ENCODE data around the gene CALD1. TPM values are rescaled to one million over a fixed set of nuclear protein-coding genes. Genes with fewer than 3 reads are reported as not detected.
A peak's percentile ranks its signal among the peaks of the same experiment; 100 is the strongest.

The CALD1 gene
- total and polyA plus RNA-seq, 8 donors, result 146 to 1,007 (median 302) TPM

DNA sequence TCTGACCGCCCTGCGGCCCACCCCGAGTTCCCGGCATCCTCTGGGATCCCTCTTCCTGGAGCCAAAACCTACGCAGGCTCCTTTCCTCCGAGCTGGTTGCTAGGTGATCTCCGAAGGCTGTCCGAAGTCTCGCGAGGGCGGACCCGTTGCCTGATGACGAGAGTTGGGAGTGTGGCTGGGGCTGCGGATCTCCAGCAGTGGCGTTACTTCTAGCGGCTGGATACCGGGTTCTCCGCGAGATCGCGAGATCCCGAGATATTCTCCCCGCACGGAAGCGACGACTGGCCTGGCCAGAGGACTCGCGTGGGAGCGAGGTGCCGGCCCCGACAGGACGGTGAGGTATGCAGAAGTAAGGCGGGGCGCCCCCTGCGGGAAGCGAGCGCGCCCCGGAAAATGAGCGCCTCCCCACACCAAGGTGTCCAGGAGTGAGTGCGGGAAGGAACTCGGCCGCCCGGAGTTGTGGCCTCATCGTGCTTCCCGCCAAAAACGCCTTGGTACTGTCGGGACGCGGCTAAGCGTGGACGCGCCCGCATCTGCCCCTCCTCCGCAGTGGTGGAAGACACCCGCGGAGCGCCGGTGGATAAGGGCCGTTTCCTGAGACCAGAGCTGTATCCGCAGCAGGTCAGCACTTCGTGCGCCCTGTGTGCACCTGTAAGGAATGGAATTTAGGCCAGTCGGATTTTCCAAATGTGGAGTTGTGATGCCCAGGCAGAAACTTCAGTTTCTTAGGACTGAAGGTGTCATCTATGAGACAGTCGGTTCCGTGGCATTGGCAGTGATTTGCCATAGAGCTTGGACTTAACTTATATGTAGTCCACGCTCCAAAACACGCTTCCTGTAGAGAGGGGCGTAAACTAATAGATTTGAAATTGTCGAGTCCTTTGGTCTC, 207.2 kb downstream of the CALD1 start, which contains the start of gene AGBL3:
Gene AGBL3, plus strand, starts transcription at position 146 of the 889 bp plus-strand sequence. CDS start 1,426 bp downstream, outside the sequence.
- WGBS, 5 donors, result 0 to 1% (median 0%) methylated on average over 36 to 70 of the region's 70 CpGs
- intact Hi-C loops (cut with DNase I; ENCODE audit: low total_unique reads), result no loop called here
- TF ChIP-seq POLR2A (IDR thresholded peaks at IDR 0.05), result peak in 1 of 4 donors; percentile 31
- TF ChIP-seq EP300 (IDR thresholded peaks at IDR 0.05), result no peak
- peak; percentile 41 to 80 (median 48) for TF ChIP-seq POLR2AphosphoS5 (IDR thresholded peaks at IDR 0.05)
- TF ChIP-seq, protein P1, sequence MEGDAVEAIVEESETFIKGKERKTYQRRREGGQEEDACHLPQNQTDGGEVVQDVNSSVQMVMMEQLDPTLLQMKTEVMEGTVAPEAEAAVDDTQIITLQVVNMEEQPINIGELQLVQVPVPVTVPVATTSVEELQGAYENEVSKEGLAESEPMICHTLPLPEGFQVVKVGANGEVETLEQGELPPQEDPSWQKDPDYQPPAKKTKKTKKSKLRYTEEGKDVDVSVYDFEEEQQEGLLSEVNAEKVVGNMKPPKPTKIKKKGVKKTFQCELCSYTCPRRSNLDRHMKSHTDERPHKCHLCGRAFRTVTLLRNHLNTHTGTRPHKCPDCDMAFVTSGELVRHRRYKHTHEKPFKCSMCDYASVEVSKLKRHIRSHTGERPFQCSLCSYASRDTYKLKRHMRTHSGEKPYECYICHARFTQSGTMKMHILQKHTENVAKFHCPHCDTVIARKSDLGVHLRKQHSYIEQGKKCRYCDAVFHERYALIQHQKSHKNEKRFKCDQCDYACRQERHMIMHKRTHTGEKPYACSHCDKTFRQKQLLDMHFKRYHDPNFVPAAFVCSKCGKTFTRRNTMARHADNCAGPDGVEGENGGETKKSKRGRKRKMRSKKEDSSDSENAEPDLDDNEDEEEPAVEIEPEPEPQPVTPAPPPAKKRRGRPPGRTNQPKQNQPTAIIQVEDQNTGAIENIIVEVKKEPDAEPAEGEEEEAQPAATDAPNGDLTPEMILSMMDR (IDR thresholded peaks at IDR 0.05), result peak in 5 of 7 experiments; percentile 31 to 70 (median 52)
- H3K9me3 ChIP-seq, result no peaks in the 10 kb centered on the region
- no peaks in the 10 kb centered on the region for H3K27me3 ChIP-seq
- peak; percentile 95 to 99 for DNase-seq
- peak within 1 kb of the TSS; percentile 86 to 96 (median 94) for H3K27ac ChIP-seq
- H3K4me3 ChIP-seq, result peak within 1 kb of the TSS; percentile 60 to 76 (median 70)
- peaks cover 16 to 48% (median 37%) of the 10 kb centered on the region in 4 donors for H3K4me1 ChIP-seq
- H3K36me3 ChIP-seq, result peaks cover 0 to 3% (median 0%) of the 10 kb centered on the region in 4 donors

DNA sequence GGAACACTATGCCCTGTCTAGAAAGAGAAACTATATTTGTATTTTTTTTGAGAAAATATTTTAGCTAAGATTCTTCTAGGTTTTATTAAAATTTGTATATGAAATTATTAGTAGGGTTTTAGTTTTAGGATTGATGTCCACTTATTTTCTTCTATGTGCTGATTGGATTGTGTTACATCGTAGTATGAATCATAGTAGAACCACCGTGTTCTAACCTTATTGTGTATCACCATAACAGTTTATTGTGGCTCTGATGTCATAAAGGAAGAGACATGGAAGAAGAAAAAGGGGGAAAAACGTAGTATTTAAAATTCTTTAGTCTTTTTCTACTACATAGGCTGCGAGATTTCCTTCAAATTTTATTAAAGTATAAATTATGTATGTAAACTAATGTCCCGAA, 208.7 kb downstream of the CALD1 start:
- intact Hi-C loops (cut with DNase I; ENCODE audit: low total_unique reads), result no loop called here
- Histone ChIP-seq H3K36me3 (peaks cover 0 to 3% (median 0%) of the 10 kb centered on the region in 4 donors), H3K4me1 (peaks cover 30 to 64% (median 52%) of the 10 kb centered on the region in 4 donors), H3K27ac (peak overlapping the region in 3 of 5 donors; percentile 5 to 23 (median 11)), H3K9me3 (no peaks in the 10 kb centered on the region), H3K4me3 (peak overlapping the region in 2 of 4 donors; percentile 65 to 74), H3K27me3 (no peaks in the 10 kb centered on the region)
- TF ChIP-seq POLR2A (IDR thresholded peaks at IDR 0.05) (no peak), POLR2AphosphoS5 (IDR thresholded peaks at IDR 0.05) (no peak), EP300 (IDR thresholded peaks at IDR 0.05) (no peak)
- TF ChIP-seq, protein P1 (IDR thresholded peaks at IDR 0.05), result no peak
- DNase-seq, result no peak
- WGBS, 5 donors, result 70 to 86% (median 77%) methylated on average over 5 of the region's 5 CpGs

DNA sequence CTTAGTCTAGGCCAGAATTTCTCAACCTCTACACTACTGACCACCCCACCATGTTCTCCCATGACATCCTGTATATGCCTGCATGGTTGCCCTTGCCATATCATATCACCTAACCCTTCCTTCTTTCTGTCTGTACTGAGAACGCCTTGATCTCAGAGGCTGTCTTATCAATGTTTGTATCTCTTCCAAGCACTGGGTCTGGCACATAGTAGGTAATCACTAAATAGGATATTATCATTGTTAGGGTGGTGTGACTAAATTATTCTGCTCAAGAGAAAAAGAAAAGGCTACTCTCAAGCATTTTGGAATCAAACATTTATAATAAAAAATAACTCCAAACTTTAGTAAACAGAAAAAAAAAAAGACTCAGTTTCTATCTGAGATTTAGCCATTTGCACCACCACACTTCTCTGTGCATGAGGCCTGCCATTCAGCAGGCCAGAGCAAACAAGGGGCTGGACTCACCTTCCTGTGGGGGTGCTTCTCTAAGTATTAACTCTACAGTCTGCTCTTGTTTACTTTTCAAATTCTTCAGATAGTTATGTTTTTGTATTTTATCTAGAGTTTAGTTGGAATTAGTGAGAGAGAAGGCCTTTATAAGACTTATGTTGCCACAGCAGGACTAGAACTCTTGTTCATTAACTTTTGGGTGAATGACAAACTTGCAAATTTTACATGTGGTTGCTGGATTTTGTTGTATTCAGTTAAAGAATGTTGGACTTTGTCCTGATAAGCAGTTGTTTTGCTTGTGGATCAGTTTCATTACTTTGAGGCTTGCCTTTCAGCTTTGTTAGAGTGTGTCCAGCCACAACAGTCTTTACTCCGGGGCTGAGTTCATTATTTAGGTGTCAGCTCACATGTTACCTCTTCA, 212.3 kb downstream of the CALD1 start:
- Histone ChIP-seq H3K9me3 (no peaks in the 10 kb centered on the region), H3K4me3 (no peak overlapping the region), H3K36me3 (peaks cover 6 to 31% (median 20%) of the 10 kb centered on the region in 4 donors), H3K27me3 (no peaks in the 10 kb centered on the region), H3K27ac (peak overlapping the region; percentile 55 to 71 (median 60)), H3K4me1 (peaks cover 30 to 80% (median 57%) of the 10 kb centered on the region in 4 donors)
- 23 to 53% (median 33%) methylated on average over 2 of the region's 2 CpGs for WGBS, 5 donors
- peak in 1 of 2 donors; percentile 44 for DNase-seq
- TF ChIP-seq EP300 (IDR thresholded peaks at IDR 0.05), result no peak
- no peak for TF ChIP-seq POLR2A (IDR thresholded peaks at IDR 0.05)
- intact Hi-C loops (cut with DNase I; ENCODE audit: low total_unique reads), result loop anchor here (10.0 kb wide), 1 partner anchor 173 kb away; no protein-coding TSS in a partner anchor

DNA sequence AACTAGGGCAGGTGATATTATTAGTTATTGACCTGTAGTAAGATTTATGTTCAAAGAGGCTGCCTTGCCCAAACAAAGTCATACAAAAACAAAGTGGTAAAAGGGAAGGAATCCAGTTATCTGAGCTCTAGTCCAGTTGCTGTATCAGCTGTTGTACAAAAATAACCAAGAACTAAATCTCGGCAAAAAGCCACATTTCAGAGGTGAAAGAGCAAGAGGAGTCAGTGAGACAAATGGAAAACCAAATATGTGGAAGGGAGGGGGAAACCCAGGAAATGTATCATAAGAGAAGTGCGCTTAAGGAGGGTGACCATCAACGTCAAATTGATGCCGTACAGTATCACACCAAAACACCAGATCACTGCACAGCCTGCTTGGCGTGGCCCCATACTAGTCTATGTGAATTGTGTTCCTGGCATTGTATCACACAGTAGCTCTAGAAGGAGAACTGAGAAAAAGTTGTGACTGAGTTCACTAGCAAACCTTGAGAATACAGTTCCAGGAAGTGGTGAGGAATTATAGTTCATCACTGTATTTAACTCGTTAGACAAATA, 213.3 kb downstream of the CALD1 start:
- Histone ChIP-seq H3K36me3 (peaks cover 6 to 31% (median 20%) of the 10 kb centered on the region in 4 donors), H3K9me3 (no peaks in the 10 kb centered on the region), H3K4me3 (no peak overlapping the region), H3K27ac (peak overlapping the region; percentile 20 to 69 (median 58)), H3K27me3 (no peaks in the 10 kb centered on the region), H3K4me1 (peaks cover 30 to 83% (median 58%) of the 10 kb centered on the region in 4 donors)
- TF ChIP-seq POLR2A (IDR thresholded peaks at IDR 0.05) (no peak), EP300 (IDR thresholded peaks at IDR 0.05) (no peak), POLR2AphosphoS5 (IDR thresholded peaks at IDR 0.05) (no peak)
- TF ChIP-seq, protein P1 (IDR thresholded peaks at IDR 0.05), result no peak
- intact Hi-C loops (cut with DNase I; ENCODE audit: low total_unique reads), result loop anchor here (10.0 kb wide), 1 partner anchor 172 kb away; no protein-coding TSS in a partner anchor
- peak in 1 of 2 donors; percentile 38 for DNase-seq
- WGBS, 5 donors, result 17 to 35% (median 31%) methylated on average over 6 of the region's 6 CpGs

Measured in stomach (tissue), 9 donors.